Stimulated activated CD8-positive, alpha-beta memory T cell treated with anti-CD3 and anti-CD28 coated beads, Interleukin-7, amount 100 ng/mL, for 48 hours (primary cell): Measurements from ENCODE around the gene TCF15.
A peak's percentile ranks its signal among the peaks of the same experiment; 100 is the strongest.
"Not testable (repeated sequence)": the region's sequence is repeated elsewhere in the genome, so short reads cannot be mapped to it uniquely, and the experiment has no call there.

Experiments used
- DNase-seq, 2 donors: peaks; one replicate each; pipeline ENCODE4 v3.0.0-alpha.2; 2020; ENCODE audit warnings: low read depth in 1 of 2; ENCODE audit errors: extremely low read depth in 1 of 2

Gene TCF15

DNA sequence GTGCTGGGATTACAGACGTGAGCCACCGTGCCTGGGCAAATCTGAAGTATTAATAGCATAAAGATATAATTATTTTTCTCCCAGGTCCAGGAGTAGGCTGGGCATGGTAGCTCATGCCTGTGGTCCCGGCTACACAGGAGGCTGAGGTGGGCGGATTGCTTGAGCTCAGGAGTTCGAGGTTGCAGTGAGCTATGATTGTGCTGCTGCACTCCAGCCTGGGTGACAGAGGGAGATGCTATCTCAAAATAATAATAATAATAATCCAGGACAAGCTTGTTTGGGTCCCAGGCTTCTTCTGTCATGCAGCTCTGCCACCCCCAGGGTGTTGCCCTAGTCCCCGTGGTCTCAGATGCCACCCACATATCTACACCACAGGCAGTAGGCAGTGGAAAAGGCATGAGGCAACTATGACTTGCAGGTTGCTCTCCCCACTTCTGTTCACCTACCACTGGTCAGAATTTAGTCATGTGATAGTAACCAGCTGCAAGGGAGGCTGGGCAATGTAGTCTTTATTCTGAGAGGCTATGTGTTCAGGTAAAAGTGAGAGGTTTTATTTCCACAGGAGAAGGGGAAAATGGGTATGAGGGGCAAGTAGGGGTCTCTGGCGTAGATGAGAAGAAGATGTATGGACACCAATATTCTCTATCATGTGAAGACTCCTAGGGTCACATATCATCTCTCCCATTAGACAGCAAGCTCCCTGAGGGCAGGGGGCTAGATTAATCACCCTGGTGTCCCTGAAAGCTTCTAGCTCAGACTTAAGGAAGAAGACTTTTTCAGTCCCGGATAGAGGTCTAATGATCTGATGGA lies 25.7 kb downstream of the TCF15 start:
- peak in 1 of 2 donors; percentile 25 for DNase-seq

DNA sequence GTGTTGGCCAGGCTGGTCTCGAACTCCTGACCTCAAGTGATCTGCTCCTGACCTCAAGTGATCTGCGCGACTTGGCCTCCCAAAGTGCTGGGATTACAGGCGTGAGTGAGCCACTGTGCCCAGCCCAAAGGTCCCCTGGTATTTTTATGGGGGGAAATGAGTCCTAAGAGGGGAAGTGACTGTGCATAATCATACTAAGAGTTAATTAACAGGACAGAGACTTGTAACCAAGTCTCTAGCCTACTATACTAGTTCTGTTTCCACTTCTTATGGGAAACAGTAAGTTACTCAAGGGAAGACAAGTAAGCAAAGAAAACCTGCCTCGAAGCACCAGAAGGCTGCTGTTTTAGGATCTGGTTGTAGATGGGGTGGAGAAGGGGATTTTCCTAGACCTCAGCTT lies 27.9 kb downstream of the TCF15 start:
- DNase-seq: no peak

DNA sequence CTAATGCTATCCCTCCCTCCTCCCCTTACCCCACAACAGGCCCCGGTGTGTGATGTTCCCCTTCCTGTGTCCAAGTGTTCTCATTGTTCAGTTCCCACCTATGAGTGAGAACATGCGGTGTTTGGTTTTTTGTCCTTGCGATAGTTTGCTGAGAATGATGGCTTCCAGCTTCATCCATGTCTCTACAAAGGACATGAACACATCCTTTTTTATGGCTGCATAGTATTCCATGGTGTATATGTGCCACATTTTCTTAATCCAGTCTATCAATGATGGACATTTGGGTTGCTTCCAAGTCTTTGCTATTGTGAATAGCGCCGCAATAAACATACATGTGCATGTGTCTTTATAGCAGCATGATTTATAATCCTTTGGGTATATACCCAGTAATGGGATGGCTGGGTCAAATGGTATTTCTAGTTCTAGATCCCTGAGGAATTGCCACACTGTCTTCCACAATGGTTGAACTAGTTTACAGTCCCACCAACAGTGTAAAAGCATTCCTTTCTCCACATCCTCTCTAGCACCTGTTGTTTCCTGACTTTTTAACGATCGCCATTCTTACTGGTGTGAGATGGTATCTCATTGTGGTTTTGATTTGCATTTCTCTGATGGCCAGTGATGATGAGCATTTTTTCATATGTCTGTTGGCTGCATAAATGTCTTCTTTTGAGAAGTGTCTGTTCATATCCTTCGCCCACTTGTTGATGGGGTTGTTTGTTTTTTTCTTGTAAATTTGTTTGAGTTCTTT lies 31.0 kb downstream of the TCF15 start:
- DNase-seq: not testable (repeated sequence)

DNA sequence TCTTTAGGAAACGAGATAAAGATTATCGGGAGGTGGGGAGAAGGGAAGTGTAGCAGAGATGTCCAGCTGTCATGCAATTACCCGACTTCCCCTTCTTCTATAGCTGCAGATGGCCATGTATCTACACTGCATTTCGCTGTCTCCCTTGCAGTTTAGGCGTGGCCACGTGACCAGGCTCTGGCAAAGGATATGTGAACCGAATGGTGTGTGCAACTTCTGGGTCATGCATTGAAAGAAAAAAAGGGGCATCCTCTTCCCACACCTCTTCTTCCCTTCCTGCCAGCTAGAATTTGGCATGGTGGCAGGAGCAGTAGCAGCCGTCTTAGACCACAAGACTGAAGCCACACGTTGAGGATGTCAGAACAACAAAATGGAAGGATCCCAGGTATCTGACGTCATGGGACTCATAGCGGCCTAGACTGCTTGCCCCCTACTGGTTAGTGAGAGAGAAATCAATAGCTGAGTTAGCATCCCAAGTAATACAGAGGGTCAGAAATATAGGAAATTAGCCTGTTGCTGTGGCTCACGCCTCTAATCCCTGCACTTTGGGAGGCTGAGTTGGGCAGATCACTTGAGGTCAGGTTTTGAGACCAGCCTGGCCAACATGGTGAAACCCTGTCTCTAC lies 32.8 kb downstream of the TCF15 start:
- DNase-seq: no peak

GRCh38 chr20:576156-576555 lies 34.0 kb downstream of the TCF15 start:
- DNase-seq: no peak

DNA sequence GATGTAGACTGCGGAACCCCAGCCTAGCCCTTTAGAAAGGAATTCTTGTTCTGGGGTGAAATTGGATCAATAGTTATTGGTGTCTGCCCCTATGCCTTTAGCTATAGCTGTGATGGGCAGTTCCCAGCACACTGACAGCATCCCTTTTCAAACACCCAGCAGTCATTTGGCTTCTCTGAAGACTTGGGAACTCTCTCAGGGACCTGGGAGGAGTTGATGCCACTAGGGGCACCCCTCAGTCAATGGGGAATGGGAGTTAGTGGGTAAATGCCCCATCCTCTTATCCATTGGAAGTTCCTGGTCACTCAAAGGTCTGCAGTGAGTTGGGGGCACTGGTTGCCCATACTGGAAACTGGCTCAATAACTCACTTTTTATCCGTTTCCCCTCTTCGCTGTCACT lies 34.9 kb downstream of the TCF15 start:
- DNase-seq: no peak

DNA sequence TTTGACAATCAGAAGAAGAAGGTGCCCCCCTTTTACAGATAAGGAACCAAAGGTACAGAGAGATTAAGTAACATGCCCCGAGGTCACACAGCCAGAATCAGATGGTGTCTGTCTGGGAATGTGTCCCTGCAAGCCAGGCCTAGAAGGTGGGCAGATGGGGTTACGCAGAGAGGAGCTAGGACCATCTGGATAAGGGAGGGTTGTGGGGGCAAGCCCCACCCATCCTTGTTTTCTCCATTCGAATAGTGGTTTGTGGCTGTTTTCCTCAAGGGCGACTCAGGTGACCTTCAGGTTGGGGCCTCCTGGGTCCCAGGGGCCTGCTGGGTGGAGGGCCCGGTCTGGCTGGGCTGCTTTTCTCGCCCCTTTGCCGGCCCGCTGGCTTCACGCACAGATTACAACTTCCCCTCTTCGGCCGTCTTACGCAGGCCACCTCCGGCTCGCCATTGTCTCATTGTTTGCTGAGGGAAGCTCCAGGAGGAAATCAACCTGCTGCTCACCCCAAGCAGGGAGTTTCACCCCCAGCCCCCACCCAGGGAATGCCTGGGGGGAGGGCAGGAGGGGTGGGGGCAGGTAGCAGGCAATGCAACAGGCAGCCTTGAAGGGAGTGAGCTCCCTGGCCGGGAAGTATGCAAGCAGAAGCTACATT lies 35.7 kb downstream of the TCF15 start:
- no peak for DNase-seq

DNA sequence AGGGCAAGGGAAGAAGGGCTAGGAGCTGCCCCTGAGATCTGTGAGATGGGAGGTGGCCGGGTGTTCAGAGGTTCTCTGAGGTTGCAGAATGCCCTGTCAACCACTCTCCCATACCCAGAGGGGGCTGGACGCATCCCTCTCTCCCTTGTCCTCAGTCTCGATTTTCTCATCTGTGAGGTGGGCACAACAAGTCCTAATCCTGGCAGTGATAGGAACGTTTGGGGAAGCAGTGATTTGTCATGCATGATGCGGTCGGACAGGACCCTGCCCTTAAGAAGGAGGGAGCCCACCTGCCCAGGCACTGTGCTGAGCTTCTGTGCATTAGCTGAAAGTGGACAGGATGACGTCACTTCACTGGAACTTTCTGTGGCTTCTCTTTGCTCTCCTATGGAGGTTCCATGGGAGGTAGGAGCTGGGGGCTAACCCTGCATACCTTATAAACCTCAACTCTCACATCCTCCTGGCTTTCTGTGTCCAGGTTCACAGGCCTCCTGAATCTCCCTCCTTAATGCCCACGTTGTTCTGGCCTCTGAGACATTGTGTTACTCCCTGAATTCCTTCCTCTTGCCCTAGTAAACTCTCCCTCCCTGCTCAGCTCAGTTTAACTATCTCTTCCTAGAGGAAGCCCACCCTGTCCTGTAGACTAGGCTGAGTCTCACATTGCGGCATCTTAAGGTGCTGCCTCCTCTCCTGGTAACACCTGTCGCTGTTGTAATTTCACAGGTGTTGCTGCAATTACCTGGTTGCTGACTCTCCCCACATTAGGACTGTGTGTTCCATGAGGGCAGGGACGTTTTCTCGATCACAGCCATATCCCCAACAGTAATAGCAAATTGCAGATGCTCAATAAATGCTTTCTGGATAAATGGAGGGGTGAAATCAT lies 36.5 kb downstream of the TCF15 start:
- DNase-seq: no peak

GRCh38 chr20:572727-573126 lies 37.4 kb downstream of the TCF15 start:
- DNase-seq: no peak

DNA sequence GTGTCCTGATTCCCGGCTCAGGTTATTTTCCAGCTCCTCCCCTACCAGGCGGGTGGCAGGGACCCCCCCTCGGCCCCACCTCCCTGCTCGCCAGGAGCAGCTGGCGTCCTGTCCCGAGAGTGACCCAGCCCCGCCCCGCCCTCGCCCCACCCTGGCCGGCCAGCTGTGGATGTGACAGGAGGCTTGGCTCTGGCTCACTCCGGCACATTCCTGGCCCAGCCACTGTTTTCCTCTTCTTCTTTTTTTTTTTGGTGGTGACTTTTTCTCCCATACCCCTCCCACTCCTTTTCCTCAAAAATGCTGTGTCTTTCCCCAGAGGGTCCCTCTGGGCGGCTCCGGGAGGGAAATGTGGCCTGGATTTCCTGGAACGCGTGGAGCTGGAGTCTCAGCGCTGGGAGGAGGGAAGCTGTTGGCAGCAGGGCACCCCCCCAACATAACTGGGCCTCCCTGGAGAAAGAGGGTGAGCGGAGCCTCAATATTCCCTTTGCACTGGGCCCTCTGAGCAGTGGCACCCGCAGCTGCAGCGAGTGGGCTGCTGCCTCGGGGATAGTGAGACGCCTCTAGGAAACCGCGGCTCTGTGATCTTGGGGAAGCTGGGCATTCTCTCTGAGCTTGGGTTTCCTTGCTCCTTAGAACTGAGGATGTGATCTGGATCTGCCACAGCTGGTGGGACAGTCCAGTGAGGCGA lies 38.2 kb downstream of the TCF15 start:
- no peak for DNase-seq

GRCh38 chr20:568673-569415 lies 41.3 kb downstream of the TCF15 start:
- no peak for DNase-seq

DNA sequence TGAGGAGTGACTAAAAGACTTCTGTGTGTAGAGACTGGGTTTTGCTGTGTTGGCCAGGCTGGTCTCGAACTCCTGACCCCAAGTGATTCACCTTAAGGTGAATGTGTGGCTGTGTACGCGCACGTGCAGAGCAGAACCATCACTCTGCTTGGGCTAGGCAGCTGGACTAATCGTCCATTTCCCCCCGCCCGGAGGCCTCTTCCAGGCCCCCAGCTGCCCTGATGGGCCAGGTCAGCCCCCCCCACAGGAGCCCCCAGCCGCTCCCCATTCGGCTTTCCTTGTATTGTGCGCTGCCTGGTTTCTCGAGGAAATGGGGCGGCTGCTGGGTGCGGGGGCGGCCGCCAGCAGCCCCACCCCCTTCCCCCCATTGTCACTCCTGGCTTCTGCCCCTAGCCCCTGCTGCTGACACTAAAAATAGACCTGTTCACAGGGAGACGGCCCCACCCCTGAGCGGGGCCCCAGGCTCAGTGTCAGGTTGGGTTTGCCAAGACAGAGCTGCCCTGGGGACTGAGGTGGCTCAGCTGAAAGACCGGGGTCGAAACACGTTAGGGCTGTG lies 41.9 kb downstream of the TCF15 start:
- DNase-seq: no peak

DNA sequence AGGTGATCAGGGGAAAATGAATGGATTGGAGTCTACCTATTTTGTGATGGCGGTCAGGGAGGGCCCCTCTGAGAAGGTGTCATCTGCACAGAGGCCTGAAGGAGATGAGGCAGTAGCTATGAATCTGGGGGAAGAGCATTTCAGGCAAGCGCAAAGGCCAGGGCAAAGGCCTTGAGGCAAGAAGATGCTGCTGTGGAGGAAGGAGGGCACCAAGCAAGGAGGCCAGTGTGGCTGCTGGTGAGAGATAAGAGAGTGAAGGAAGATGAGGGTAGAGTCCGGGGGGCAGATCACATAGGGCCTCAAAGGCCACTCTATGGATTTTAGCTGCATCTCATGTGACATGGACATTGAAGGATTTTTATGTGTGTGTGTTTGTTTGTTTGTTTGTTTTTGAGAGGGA lies 45.9 kb downstream of the TCF15 start:
- no peak for DNase-seq

- no peak for DNase-seq
These were observed 46.9 kb downstream of the TCF15 start for GRCh38 chr20:563187-563586.

- no peak for DNase-seq
These were observed 47.7 kb downstream of the TCF15 start for GRCh38 chr20:562232-562897.

- peak; percentile 6 to 37 for DNase-seq
These were observed 48.5 kb downstream of the TCF15 start for GRCh38 chr20:561437-562231.

DNA sequence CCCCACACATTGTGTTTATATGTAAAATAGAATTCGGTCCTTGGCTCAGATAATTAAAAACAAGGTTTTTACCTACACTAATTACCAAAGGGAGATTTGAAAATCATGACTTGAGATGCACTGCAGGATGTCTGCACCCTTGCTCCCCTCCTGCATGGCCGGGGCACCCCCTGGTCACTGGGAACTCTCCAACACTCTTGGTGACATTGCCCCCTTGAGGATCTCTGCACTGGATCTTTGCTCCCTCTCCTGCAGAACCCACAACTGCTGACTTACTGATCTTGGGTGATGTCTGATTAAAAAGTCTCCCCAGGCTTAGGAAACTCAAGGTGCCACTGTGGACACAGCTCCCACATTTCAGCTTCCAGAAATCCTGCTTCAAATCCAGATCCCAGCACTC lies 49.4 kb downstream of the TCF15 start:
- no peak for DNase-seq
